Stimulated activated CD4-positive, alpha-beta T cell treated with anti-CD3 and anti-CD28 coated beads, Interleukin-4, amount 100 ng/mL, for 48 hours (primary cell): ENCODE results near the gene CYBC1.
A peak's percentile ranks its signal among the peaks of the same experiment; 100 is the strongest.
"Not testable (repeated sequence)": the region's sequence is repeated elsewhere in the genome, so short reads cannot be mapped to it uniquely, and the experiment has no call there.

Experiments
- DNase-seq, 2 donors: peaks; one replicate each; pipeline ENCODE4 v3.0.0-alpha.2; 2020; ENCODE audit warnings: low read depth in 2 of 2

CYBC1 gene

DNA sequence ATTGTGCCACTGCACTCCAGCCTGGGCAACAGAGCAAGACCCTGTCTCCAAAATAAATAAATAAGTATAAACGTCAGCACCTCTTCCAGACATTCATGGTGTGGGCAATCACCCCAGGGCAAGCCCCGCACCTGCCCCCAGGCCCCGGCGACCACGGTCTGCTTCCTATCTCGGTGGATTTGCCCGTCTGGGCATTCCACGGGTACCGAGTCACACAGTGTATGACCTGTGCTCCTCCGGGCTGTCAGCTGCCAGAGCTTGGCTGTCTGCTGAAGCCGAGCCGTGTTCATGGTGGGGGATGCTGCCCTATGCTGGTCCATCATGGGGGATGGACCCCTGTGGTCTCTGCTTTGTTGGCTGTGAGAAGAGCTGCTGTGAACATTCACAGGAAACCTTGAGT, 15.4 kb downstream of the CYBC1 start:
- no peak for DNase-seq

DNA sequence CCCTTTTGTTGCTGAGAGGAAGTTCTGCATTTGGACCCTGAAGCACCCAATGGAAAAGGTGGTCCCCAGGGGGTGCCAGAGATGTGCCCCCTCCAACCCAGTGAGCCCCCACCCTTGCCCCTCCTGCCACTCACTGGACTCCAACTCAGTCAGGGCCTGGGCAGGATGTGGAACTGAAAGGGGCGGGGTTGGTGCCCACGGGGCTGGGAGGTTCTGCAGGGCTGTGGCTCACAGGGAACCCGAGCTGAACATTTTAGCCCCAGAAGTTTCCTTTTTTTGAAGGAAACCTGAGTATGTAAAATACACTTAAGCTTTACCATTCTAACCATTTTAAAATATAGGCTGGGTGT, 16.4 kb downstream of the CYBC1 start:
- no peak for DNase-seq

- DNase-seq: no peak
Measured at GRCh38 chr17:82433560-82434215, 16.9 kb downstream of the CYBC1 start.

DNA sequence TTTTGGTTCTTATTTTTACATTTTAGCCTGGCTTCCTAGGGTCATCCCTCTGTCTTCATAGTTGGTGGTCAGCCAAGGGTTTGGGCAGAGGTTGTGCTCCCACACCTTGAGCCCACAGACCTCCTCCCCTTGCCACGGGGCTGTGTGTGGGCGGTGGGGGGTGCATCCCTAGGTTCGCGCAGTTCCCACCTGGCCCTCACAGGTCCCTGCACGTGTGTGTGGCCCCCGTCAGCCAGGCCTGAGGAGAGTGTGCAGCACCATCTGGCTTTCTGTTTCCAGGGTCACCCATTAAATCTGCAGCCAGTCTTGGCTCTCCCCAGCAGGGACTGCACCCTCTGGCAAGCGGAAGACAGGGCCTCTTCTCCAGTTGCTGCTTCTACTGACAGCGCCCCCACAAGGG, 18.5 kb downstream of the CYBC1 start:
- no peak for DNase-seq

GRCh38 chr17:82429824-82430223, 20.7 kb downstream of the CYBC1 start:
- DNase-seq: no peak

DNA sequence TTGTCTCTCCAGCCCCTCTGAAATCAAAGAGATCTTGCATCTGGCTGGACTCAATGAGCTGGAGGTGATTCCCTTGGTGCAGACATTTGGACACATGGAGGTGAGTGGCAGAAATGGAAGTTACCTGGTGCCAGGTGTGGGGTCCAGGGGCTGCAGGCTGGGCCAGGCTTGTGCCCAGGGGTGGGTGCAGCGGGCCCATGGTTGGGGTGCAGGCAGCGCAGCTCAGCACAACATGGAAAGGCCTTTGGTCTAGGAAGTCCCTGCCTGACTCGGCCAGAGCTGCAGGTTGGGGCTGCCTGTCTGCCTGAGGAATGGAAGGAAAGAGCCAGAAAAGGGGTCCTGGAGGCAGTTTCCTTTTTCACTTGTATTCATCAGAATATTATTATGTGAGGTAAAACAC, 22.0 kb downstream of the CYBC1 start:
- DNase-seq: no peak

DNA sequence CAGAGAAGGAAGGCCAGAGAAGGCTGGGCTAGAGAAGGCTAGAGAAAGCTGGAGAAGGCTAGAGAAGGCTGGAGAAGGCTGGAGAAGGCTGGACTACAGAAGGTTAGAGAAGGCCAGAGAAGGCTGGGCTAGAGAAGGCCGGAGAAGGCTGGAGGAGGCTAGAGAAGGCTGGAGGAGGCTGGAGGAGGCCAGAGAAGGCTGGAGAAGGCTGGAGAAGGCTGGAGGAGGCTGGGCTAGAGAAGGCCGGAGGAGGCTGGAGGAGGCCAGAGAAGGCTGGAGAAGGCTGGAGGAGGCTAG, 25.7 kb downstream of the CYBC1 start:
- no peak for DNase-seq

DNA sequence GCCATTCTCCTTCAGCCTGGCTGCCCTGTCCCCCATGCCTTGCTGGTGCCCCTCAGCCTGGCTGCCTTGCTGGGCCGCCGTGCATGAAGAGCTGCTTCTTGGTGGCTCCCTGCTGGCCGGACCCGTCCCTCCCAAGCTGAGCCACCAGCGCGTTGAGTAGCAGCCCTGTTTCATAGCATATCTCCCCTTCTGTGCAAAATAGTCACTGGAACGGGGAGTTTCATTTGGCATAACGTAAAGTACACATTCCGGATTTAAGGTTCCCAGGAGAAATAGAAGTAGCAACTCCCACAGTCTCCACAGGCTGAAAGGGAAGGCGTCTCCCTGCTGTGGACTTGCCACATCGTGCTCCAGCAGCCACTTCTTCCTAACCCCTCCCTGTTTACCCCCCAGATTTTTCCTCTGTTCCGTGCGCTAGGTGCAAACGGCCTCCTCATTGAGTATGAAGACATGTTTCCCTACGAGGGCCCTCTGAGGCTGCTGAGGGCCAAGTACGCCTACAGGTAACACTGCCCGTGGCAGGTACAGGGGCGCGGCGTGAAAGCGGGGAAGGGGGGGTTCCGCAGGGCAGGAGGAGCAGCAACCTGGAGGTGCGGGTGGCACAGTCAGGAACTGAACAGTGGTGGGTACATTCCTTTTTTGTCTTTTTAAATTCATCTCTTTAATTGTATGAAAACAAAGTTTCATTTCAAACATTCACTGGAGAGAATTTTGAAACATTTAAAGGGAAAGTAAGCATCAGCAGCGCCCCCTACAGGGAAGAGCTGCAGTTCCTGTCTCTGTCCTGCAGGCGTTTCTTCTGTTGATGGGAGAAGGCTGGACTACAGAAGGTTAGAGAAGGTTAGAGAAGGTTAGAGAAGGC, 26.3 kb downstream of the CYBC1 start:
- DNase-seq: peak; percentile 59 to 64

DNA sequence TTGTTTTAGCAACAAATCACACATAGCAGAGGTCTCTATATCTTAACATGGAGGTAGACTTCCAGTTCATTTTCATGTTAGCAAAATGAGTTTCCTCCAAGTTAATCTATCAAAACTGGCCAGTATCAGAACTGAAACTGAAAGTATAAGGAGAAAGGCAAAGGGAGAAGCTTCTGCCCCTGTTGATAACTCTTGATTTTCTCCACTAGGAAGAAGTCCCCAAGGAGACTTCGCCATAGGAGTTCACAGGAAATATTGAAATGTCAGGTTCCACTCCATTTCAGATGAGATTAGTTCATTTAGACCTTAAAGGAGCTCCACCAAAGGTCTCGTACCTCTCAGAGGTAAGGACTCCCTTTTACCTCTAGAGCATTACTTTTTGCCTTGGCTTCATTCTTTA, 31.0 kb downstream of the CYBC1 start:
- DNase-seq: no peak

GRCh38 chr17:82418001-82418986, 32.3 kb downstream of the CYBC1 start, which contains the start of the genes HEXD and OGFOD3:
HEXD (plus strand) TSS chr17:82418347; CDS start chr17:82419800, 1,453 bp downstream.
OGFOD3 (minus strand) TSS chr17:82418586; CDS start chr17:82418485, 101 bp downstream.
- DNase-seq: peak; percentile 74 to 80

DNA sequence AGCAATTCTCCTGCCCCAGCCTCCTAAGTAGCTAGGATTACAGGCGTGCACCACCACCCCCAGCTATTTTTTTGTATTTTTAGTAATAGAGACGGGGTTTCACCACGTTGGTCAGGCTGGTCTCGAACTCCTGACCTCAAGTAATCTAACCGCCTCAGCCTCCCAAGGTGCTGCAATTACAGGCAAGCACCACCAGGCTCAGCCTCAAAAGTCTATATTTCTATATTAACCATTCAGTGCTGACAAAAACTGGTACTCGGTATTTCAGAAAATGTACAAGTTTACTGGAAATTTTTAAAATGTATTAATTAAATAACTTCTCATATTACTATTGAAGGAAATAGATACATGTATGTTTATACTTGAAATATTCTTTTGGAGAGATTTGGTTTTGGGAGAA, 33.8 kb downstream of the CYBC1 start:
- no peak for DNase-seq

DNA sequence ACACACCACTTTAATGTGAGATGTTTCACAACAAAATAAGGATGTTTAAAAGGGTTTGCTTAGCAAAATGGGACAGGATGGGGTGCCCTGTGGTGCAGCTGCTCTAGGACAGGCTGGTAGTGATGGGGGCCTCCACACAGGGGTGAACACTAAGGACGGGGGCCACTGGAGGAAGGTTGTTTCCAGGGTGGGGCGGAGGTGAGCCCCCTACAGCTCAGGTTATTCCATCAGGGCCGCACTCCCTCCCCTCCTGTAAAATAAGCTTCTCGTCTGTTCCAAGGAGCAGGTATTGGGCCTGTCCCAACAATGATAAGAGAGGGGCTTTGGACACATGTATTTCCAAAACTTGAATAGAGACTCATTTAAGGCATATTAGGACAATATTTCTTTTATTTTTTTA, 34.3 kb downstream of the CYBC1 start:
- no peak for DNase-seq

DNA sequence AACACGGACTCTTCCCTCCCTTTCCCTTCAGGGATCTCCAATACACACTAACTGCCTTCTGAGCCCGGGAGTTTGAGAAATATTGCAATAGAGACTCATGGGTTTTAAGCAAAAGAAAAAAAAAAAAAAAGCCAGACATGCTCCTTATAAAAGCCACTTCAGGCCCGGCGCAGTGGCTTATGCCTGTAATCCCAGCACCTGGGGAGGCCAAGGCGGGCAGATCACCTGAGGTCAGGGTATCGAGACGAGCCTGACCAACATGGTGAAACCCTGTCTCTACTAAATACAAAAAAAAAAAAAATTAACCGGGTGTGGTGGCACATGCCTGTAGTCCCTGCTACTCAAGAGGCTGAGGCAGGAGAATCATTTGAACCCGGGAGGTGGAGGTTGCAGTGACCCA, 34.8 kb downstream of the CYBC1 start:
- no peak for DNase-seq

DNA sequence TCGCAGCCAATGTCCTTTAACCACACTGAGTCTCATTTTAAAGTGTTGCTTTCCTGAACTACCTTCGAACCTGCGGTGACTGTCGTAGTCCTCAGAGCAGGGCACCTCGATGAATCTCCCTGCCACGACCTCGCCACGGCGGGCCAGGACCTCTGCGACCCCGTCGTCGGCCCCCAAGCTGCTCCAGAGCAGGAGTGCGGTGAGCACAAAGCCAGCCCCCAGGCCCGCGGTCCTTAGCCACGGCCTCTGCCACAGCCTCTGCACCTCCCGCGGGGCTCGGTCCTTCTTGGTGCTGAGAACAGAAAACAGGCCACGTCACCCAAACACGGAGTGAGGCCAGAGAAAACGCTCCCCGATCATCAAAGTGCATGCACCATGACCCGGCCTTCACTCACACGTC, 35.2 kb downstream of the CYBC1 start:
- DNase-seq: no peak

GRCh38 chr17:82414548-82415281, 35.8 kb downstream of the CYBC1 start:
- peak; percentile 65 to 70 for DNase-seq

DNA sequence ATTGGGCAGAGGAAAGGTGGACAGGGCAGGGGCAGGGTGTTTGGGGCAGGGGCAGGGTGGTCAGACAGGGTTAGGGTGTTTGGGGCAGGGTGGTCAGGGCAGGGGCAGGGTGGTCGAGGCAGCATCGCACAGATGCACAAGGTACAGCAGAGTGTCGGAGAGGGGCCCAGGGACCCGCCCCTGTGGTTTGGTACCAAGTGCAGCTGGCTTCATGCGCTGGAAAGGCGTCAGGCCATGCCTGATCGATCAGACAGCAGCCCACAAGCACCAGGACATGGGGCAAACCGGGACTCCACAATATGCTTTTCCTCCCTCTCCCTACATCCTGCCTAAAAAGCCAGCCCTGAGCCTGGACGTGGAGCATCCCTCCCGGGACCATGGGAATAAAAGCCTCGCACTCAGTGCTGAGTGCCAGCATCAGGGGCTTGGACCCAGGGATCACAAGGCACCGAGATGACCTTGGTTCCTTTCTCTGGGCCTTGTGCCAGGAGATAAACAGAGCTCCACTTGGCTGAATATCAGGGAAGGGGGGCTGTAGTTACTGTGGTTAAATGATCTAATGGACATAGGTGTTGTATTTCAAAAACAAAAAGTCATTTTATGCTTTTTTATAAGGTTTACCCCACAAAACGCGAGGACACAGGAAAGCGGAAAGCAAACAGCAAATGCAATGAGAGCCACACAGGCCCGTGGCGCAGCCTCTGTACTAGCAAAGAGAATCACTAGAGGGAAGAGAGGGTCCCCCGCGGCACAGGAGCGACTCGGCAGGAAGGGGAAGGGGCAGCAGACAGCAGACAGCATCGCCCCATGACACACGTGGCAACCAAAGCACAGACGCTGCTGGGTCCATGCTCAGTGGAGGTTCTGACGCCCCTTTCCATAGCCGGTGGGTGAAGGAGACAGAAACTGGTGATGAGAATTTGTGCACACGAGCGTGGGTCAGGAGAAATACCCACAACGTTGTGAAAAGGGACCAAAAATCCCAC, 37.7 kb downstream of the CYBC1 start:
- DNase-seq: no peak

GRCh38 chr17:82412081-82412480, 38.5 kb downstream of the CYBC1 start:
- not testable (repeated sequence) for DNase-seq

DNA sequence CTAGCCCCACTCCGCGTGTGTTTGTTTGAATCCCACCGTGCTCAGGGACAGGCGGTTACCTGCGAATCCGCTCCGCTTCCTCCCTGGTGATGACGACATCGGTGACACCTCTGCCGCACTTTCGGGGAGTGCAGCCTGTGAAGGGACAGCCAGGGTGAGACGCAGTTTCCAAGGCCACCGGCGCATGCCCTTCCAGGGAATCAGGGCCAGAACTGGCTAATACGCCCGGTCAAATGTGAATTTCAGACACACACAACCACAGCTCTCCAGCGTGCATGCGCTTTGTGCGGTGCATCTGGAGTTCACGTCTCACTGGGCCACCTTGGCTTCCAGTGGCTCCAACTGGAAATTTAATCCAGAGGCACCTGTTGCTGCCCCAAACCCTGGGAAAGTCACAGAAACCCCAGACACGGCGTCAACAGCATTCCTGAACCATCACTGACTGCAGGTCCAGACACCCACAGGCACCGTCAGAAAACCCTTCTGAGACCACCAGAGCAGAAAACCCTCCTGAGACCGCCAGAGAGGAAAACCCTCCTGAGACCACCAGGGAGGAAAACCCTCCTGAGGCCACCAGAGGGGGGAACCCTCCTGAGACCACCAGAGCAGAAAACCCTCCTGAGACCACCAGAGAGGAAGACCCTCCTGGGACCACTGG, 39.0 kb downstream of the CYBC1 start:
- DNase-seq: no peak

GRCh38 chr17:82410014-82410716, 40.4 kb downstream of the CYBC1 start:
- DNase-seq: no peak
